K562 (cell line): ENCODE results near the gene MDM4. TPM values are rescaled to one million over a fixed set of nuclear protein-coding genes. Genes with fewer than 3 reads are reported as not detected.

Experiments used
- ARID2 ChIP-seq: fragments of 450-650 bp; IDR thresholded peaks from 2 replicates; pipeline ENCODE4 v1.6.1; 2017; ENCODE audit warnings: antibody characterized with exemption, mild to moderate bottlenecking
- ATF1 ChIP-seq, 2 experiments: fragments of 450-650 bp in 1 of 2; IDR thresholded peaks; 2 replicates each; pipeline ENCODE4 v1.6.1; 2016; ENCODE audit warnings: missing compliant biosample characterization in 1 of 2, missing genetic modification characterization in 1 of 2
- NCOA6 ChIP-seq: fragments of 450-650 bp; IDR thresholded peaks from 2 replicates; pipeline ENCODE4 v1.6.1; 2017; ENCODE audit warnings: mild to moderate bottlenecking
- NFIC ChIP-seq: fragments of 450-650 bp; IDR thresholded peaks from 2 replicates; pipeline ENCODE4 v1.6.1; 2017; ENCODE audit warnings: mild to moderate bottlenecking, inconsistent platforms
- NRF1 ChIP-seq, 2 experiments: fragments of 450-650 bp; IDR thresholded peaks in 1 of 2; conservative IDR thresholded peaks in 1 of 2; 2 replicates each; pipeline ENCODE4 v1.6.1; 2014; ENCODE audit warnings: mild to moderate bottlenecking in 2 of 2
- SMC3 ChIP-seq: conservative IDR thresholded peaks from 2 replicates; pipeline ENCODE4 v1.6.1; 2011; ENCODE audit warnings: low read depth, low read length, improper control_type of control experiment; ENCODE audit not compliant: insufficient read depth
- SOX6 ChIP-seq: fragments of 450-650 bp; IDR thresholded peaks from 2 replicates; pipeline ENCODE4 v1.6.1; 2014; ENCODE audit warnings: mild to moderate bottlenecking
- TAF15 ChIP-seq: fragments of 200-400 bp; formaldehyde crosslinking; IDR thresholded peaks from 2 replicates; pipeline ENCODE4 v1.6.1; 2017; ENCODE audit warnings: mild to moderate bottlenecking, low read depth, low read length, moderate library complexity
- TCF7L2 ChIP-seq: fragments of 150-350 bp; IDR thresholded peaks from 2 replicates; pipeline ENCODE4 v1.6.1; 2016; ENCODE audit warnings: low read depth, mild to moderate bottlenecking, low read length, moderate library complexity
- ZNF165 ChIP-seq: fragments of 250-450 bp; sonication (Bioruptor Pico); IDR thresholded peaks from 2 replicates; pipeline ENCODE4 v1.4.0; 2020; ENCODE audit warnings: borderline replicate concordance
- ZNF239 ChIP-seq: fragments of 250-450 bp; sonication (Bioruptor Pico); IDR thresholded peaks from 2 replicates; pipeline ENCODE4 v1.4.0; 2020; ENCODE audit warnings: mild to moderate bottlenecking
- ZNF75A ChIP-seq: fragments of 450-650 bp; formaldehyde crosslinking; IDR thresholded peaks from 2 replicates; pipeline ENCODE4 v1.4.0; 2020; ENCODE audit warnings: mild to moderate bottlenecking
- ZNF77 ChIP-seq: fragments of 250-450 bp; sonication (Bioruptor Pico); IDR thresholded peaks from 2 replicates; pipeline ENCODE4 v1.5.0; 2020
- polyA plus RNA-seq, 8 experiments: library from polyadenylated mRNA; depleted of rRNA in 4 of 8; stranded (reverse) in 5 of 8; unstranded in 3 of 8; fragments of >200 nt; fragmentation: Nextera tagmentation in 2 of 8; fragmentation: Illumina TruSeq in 1 of 8; extraction: Ambion mirVana in 2 of 8; extraction: Trizol in 1 of 8; gene quantifications; 2 replicates each; pipeline versions ENCODE4 v1.2.1 to v1.2.3, GENCODE V29; 2011 to 2014; ENCODE audit warnings: inconsistent platforms in 1 of 8, missing spikeins in 1 of 8
- total RNA-seq, 7 experiments: library from RNA; depleted of rRNA in 6 of 7; stranded (reverse); fragments of >200 nt in 6 of 7; fragmentation: Illumina TruSeq in 2 of 7; extraction: Trizol in 2 of 7; gene quantifications; 2 replicates each; pipeline versions ENCODE4 v1.2.1 to v1.2.3, GENCODE V29; 2011 to 2021; ENCODE audit warnings: low replicate concordance in 1 of 7
- TF ChIP-seq, protein P1 (sequence below), 2 experiments: fragments of 450-650 bp; IDR thresholded peaks; 2 replicates each; pipeline ENCODE4 v1.6.1; 2016; ENCODE audit warnings: mild to moderate bottlenecking in 2 of 2, borderline replicate concordance in 1 of 2, low read depth in 1 of 2, moderate library complexity in 1 of 2
- TF ChIP-seq, protein P2 (sequence below): sonication (generic); formaldehyde crosslinking; IDR thresholded peaks from 2 replicates; pipeline ENCODE4 v1.8.0; 2022; ENCODE audit warnings: mild to moderate bottlenecking, missing genetic modification reagents, borderline replicate concordance
- TF ChIP-seq, protein P3 (sequence below): fragments of 450-650 bp; IDR thresholded peaks from 2 replicates; pipeline ENCODE4 v1.6.1; 2016

Gene MDM4
- total and polyA plus RNA-seq, 9 of the 15 experiments (the other 6 are each of a cell fraction or from before 2014, with no cell fraction given): 3.3 to 61.7 (median 21.2) TPM

DNA sequence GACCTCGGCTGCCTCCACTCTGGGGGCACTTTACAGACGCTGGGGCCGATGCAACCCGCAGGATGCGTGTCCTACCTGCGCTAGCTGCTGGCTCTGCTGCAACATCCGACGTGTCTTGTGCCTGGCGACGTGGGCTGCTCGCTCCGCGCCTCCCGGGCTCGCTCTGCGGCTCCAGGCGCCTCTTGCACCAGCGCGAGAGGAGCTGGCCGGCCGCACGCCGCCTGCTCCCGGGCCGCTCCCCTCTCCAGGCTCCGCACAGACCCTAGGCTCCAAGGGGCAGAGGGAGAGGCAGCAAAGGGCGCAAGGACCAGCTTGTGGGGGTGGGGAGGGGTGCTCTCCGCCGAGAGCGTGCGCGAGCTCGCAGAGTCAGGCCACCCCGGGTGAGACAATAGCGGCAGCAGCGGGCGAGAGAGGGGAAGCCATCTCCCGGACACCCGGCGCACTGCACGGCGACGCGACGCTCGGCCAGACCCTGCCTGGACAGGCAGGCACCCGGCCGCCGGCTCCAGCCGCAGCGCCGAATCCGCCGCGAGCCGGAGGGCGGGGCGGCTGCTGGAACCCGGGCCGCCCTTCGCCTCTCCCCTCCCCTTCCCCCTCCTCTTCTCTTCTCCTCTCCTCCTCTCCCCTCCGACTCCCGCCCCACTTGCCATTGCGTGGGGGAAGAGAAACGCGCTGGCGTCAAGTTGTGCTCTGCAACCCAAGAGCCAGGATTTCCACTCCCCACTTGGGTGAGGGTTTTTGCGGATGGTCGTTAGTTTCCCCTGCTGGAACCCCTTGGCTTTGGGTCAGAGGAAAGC is 21.7 kb upstream of the MDM4 start, which contains the start of gene PIK3C2B (continued):
- TF ChIP-seq, protein P1, sequence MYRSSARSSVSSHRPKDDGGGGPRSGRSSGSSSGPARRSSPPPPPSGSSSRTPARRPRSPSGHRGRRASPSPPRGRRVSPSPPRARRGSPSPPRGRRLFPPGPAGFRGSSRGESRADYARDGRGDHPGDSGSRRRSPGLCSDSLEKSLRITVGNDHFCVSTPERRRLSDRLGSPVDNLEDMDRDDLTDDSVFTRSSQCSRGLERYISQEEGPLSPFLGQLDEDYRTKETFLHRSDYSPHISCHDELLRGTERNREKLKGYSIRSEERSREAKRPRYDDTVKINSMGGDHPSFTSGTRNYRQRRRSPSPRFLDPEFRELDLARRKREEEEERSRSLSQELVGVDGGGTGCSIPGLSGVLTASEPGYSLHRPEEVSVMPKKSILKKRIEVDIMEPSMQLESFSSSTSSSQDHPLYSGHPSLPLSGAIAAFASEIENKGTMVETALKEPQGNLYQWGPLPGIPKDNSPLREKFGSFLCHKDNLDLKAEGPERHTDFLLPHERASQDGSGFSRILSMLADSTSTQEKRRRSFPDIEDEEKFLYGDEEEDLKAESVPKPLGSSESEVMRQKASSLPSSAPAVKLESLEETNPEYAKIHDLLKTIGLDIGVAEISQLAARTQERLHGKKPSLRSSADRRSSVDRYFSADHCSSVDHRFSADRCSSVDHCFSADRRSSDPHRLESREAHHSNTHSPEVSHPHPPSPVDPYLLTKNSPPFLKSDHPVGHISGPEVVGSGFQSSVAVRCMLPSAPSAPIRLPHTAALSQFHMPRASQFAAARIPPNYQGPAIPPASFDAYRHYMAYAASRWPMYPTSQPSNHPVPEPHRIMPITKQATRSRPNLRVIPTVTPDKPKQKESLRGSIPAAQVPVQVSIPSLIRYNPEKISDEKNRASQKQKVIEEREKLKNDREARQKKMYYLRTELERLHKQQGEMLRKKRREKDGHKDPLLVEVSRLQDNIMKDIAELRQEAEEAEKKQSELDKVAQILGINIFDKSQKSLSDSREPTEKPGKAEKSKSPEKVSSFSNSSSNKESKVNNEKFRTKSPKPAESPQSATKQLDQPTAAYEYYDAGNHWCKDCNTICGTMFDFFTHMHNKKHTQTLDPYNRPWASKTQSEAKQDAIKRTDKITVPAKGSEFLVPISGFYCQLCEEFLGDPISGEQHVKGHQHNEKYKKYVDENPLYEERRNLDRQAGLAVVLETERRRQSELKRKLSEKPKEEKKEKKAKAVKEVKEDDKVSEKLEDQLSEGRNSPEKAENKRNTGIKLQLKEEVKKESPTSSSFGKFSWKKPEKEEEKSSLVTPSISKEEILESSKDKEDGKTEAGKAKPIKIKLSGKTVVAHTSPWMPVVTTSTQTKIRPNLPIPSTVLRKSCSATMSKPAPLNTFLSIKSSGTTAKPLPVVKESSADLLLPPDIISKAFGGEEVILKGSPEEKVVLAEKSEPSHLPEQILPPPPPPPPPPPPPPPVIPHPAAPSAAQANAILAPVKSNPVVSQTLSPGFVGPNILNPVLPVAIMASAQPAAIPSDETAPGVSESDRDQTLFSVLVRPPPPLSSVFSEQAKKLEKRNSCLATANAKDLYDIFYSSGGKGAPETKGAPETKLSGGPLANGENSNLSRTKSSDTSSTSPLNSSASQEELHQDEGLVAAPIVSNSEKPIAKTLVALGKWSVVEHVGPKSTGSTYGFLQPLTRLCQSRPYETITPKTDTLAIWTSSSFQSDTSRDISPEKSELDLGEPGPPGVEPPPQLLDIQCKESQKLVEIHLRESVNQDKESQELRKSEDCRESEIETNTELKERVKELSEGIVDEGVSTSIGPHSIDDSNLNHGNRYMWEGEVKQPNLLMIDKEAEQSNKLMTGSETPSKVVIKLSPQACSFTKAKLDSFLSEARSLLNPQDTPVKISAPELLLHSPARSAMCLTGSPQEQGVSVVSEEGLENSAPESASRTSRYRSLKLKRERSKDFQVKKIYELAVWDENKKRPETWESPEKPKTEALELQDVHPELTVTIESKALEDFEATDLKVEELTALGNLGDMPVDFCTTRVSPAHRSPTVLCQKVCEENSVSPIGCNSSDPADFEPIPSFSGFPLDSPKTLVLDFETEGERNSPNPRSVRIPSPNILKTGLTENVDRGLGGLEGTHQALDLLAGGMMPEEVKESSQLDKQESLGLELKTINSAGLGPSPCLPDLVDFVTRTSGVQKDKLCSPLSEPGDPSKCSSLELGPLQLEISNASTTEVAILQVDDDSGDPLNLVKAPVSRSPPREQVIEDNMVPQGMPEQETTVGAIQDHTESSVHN (IDR thresholded peaks at IDR 0.05; ENCODE audit: borderline replicate concordance in 1 of 2, low read depth in 1 of 2): no peak
- TF ChIP-seq, protein P2, sequence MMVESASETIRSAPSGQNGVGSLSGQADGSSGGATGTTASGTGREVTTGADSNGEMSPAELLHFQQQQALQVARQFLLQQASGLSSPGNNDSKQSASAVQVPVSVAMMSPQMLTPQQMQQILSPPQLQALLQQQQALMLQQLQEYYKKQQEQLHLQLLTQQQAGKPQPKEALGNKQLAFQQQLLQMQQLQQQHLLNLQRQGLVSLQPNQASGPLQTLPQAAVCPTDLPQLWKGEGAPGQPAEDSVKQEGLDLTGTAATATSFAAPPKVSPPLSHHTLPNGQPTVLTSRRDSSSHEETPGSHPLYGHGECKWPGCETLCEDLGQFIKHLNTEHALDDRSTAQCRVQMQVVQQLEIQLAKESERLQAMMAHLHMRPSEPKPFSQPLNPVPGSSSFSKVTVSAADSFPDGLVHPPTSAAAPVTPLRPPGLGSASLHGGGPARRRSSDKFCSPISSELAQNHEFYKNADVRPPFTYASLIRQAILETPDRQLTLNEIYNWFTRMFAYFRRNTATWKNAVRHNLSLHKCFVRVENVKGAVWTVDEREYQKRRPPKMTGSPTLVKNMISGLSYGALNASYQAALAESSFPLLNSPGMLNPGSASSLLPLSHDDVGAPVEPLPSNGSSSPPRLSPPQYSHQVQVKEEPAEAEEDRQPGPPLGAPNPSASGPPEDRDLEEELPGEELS: 0 out of 2 replicates have a peak, but pooled peaks have one; percentile 91
- TF ChIP-seq TAF15: no peak
- TF ChIP-seq NCOA6: peak; percentile 82
- TF ChIP-seq ZNF77 (CRISPR knock-in tag): no peak
- peak; percentile 23; the same call in 1 of the 2 replicates for TF ChIP-seq ZNF165 (CRISPR knock-in tag)
- TF ChIP-seq NFIC: peak; percentile 37
- TF ChIP-seq, protein P3, sequence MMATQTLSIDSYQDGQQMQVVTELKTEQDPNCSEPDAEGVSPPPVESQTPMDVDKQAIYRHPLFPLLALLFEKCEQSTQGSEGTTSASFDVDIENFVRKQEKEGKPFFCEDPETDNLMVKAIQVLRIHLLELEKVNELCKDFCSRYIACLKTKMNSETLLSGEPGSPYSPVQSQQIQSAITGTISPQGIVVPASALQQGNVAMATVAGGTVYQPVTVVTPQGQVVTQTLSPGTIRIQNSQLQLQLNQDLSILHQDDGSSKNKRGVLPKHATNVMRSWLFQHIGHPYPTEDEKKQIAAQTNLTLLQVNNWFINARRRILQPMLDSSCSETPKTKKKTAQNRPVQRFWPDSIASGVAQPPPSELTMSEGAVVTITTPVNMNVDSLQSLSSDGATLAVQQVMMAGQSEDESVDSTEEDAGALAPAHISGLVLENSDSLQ: no peak; the same call in 1 of the 2 replicates
- peak; percentile 41; the same call in 1 of the 2 replicates for TF ChIP-seq SMC3
- TF ChIP-seq SOX6: no peak; the same call in 1 of the 2 replicates
- no peak for TF ChIP-seq ZNF75A (CRISPR knock-in tag)
- TF ChIP-seq ARID2: no peak
- TF ChIP-seq TCF7L2: no peak
- no peak for TF ChIP-seq ZNF239
- 0 out of 2 replicates have a peak, but pooled peaks have one; percentile 28 for TF ChIP-seq ATF1 (CRISPR knock-in tag; IDR thresholded peaks at IDR 0.05)
- peak; percentile 67 for TF ChIP-seq ATF1 (tag; IDR thresholded peaks at IDR 0.05)
- TF ChIP-seq NRF1 (conservative IDR thresholded peaks at IDR 0.05 in 1 of 2, IDR thresholded peaks at IDR 0.05 in 1 of 2): peak; percentile 85 to 88
